Prostate gland (tissue), 2 donors: Measurements from ENCODE around the gene SLC25A21.

Source experiments
- CTCF ChIP-seq, 4 experiments: fragments of 200-600 bp in 2 of 4; fragments of 450-650 bp in 2 of 4; sonication (generic) in 2 of 4; IDR thresholded peaks; 1 replicate in 3 of 4; 2 replicates in 1 of 4; pipeline ENCODE4 v1.5.1; 2016 to 2019; ENCODE audit warnings: antibody characterized with exemption in 4 of 4, mild to moderate bottlenecking in 2 of 4, moderate library complexity in 2 of 4
- POLR2A ChIP-seq: fragments of 450-650 bp; IDR thresholded peaks from one replicate; pipeline ENCODE4 v1.6.1; 2016; ENCODE audit warnings: antibody characterized with exemption, mild to moderate bottlenecking
- POLR2AphosphoS5 ChIP-seq: sonication (generic); formaldehyde crosslinking; IDR thresholded peaks from one replicate; pipeline ENCODE4 v1.6.1; 2017; ENCODE audit warnings: antibody characterized with exemption

- TF ChIP-seq CTCF (IDR thresholded peaks at IDR 0.05) (no peak), POLR2AphosphoS5 (no peak), POLR2A (no peak)
These were observed 504.7 kb downstream of the SLC25A21 start for GRCh38 chr14:36667679-36668078.
